Astrocyte (in vitro differentiated cells and primary cell): ENCODE results near the gene OR7C1. TPM values are rescaled to one million over a fixed set of nuclear protein-coding genes. Genes with fewer than 3 reads are reported as not detected.

ENCODE experiments used
- DNase-seq: peaks from one replicate; pipeline ENCODE4 v3.0.0-alpha.2; 2010; ENCODE audit warnings: low read depth
- FAIRE-seq: peaks from 2 replicates; lab custom pipeline; 2011; peaks lifted over from hg19 to GRCh38; lab: Jason Lieb, UNC
- H2AFZ ChIP-seq: 2 replicates; pipeline ENCODE4 v1.6.0; 2012; ENCODE audit warnings: low read depth, low read length, inconsistent platforms
- H3K27ac ChIP-seq: 2 replicates; pipeline ENCODE4 v1.5.1; 2011; ENCODE audit warnings: low read depth, low read length, inconsistent platforms
- H3K27me3 ChIP-seq: 2 replicates; pipeline ENCODE4 v1.6.0; 2011; ENCODE audit warnings: low read length, inconsistent platforms; ENCODE audit not compliant: insufficient read depth
- H3K36me3 ChIP-seq: 2 replicates; pipeline ENCODE4 v1.5.1; 2011; ENCODE audit warnings: low read length, inconsistent platforms; ENCODE audit not compliant: insufficient read depth
- H3K4me1 ChIP-seq: 2 replicates; pipeline ENCODE4 v1.5.1; 2011; ENCODE audit warnings: low read length, inconsistent platforms; ENCODE audit not compliant: insufficient read depth
- H3K4me2 ChIP-seq: 2 replicates; pipeline ENCODE4 v1.6.0; 2012; ENCODE audit warnings: low read length, inconsistent platforms
- H3K4me3 ChIP-seq: 2 replicates; pipeline ENCODE4 v1.5.1; 2011; ENCODE audit warnings: low read depth, mild to moderate bottlenecking, low read length, inconsistent platforms; ENCODE audit not compliant: insufficient read depth
- H3K79me2 ChIP-seq: 2 replicates; pipeline ENCODE4 v1.6.0; 2012; ENCODE audit warnings: mild to moderate bottlenecking, low read length, inconsistent platforms; ENCODE audit not compliant: insufficient read depth
- H3K9ac ChIP-seq: 2 replicates; pipeline ENCODE4 v1.6.0; 2012; ENCODE audit warnings: mild to moderate bottlenecking, low read length, inconsistent platforms
- H3K9me3 ChIP-seq: 2 replicates; pipeline ENCODE4 v1.5.1; 2012; ENCODE audit warnings: low read depth, mild to moderate bottlenecking, low read length, inconsistent platforms; ENCODE audit not compliant: insufficient read depth
- H4K20me1 ChIP-seq: 2 replicates; pipeline ENCODE4 v1.6.0; 2012; ENCODE audit warnings: low read length, inconsistent platforms; ENCODE audit not compliant: insufficient read depth
- H3K27ac Mint-ChIP-seq: one replicate; pipeline ENCODE4 v1.8.0; 2021; ENCODE audit warnings: mild to moderate bottlenecking, mixed read lengths; ENCODE audit not compliant: unreplicated experiment
- H3K27me3 Mint-ChIP-seq: one replicate; pipeline ENCODE4 v1.8.0; 2021; ENCODE audit warnings: low read depth, mixed read lengths; ENCODE audit not compliant: unreplicated experiment
- H3K36me3 Mint-ChIP-seq: one replicate; pipeline ENCODE4 v1.8.0; 2021; ENCODE audit warnings: low read depth, mixed read lengths; ENCODE audit not compliant: unreplicated experiment
- H3K4me1 Mint-ChIP-seq: one replicate; pipeline ENCODE4 v1.8.0; 2021; ENCODE audit warnings: low read depth, mixed read lengths; ENCODE audit not compliant: unreplicated experiment
- H3K4me3 Mint-ChIP-seq: one replicate; pipeline ENCODE4 v1.8.0; 2021; ENCODE audit warnings: mild to moderate bottlenecking, moderate library complexity, mixed read lengths; ENCODE audit not compliant: unreplicated experiment
- H3K9me3 Mint-ChIP-seq: one replicate; pipeline ENCODE4 v1.8.0; 2021; ENCODE audit warnings: mild to moderate bottlenecking, mixed read lengths; ENCODE audit not compliant: unreplicated experiment
- CTCF ChIP-seq: IDR thresholded peaks from 2 replicates; pipeline ENCODE4 v1.5.1; 2011; ENCODE audit warnings: low read depth, mild to moderate bottlenecking, inconsistent platforms, low read length, moderate library complexity; ENCODE audit not compliant: insufficient read depth
- EZH2 ChIP-seq: IDR thresholded peaks from 2 replicates; pipeline ENCODE4 v1.6.1; 2012; ENCODE audit warnings: mild to moderate bottlenecking, low read length, inconsistent platforms; ENCODE audit not compliant: insufficient read depth
- total RNA-seq: library from RNA; stranded (reverse); gene quantifications from 2 replicates; pipeline ENCODE4 v1.2.1, GENCODE V29; 2021

Gene OR7C1
- total RNA-seq, 1 donor from 2014 or later: not detected

GRCh38 chr19:14848822-14849221 lies 13.8 kb upstream of the OR7C1 start, which contains the start of gene OR7A10:
OR7A10 (minus strand) TSS chr19:14848922; CDS start chr19:14841877, 7,045 bp downstream.
- no peak within 1 kb of the TSS for H3K27ac Mint-ChIP-seq
- H3K36me3 Mint-ChIP-seq: no peaks in the 10 kb centered on the region
- Histone ChIP-seq H3K36me3 (no peaks in the 10 kb centered on the region), H3K27me3 (no peaks in the 10 kb centered on the region), H3K9me3 (no peaks in the 10 kb centered on the region), H3K27ac (no peak within 1 kb of the TSS), H2AFZ (no peak within 1 kb of the TSS), H3K9ac (no peak within 1 kb of the TSS), H3K4me3 (no peak within 1 kb of the TSS), H3K4me2 (no peak within 1 kb of the TSS), H3K79me2 (no peaks in the 10 kb centered on the region), H4K20me1 (no peaks in the 10 kb centered on the region), H3K4me1 (no peaks in the 10 kb centered on the region)
- peaks cover 3% of the 10 kb centered on the region for H3K9me3 Mint-ChIP-seq
- no peak for DNase-seq
- H3K27me3 Mint-ChIP-seq: peaks cover 8% of the 10 kb centered on the region
- H3K4me1 Mint-ChIP-seq: no peaks in the 10 kb centered on the region
- H3K4me3 Mint-ChIP-seq: no peak within 1 kb of the TSS
- no peak for FAIRE-seq
- TF ChIP-seq CTCF (no peak), EZH2 (no peak)

- Mint-ChIP-seq H3K9me3 (peaks cover 6% of the 10 kb centered on the region), H3K27me3 (peaks cover 5% of the 10 kb centered on the region), H3K36me3 (no peaks in the 10 kb centered on the region), H3K4me3 (no peak overlapping the region), H3K27ac (no peak overlapping the region), H3K4me1 (no peaks in the 10 kb centered on the region)
- H3K36me3 ChIP-seq: no peaks in the 10 kb centered on the region
- no peaks in the 10 kb centered on the region for H4K20me1 ChIP-seq
- no peak overlapping the region for H3K27ac ChIP-seq
- H3K79me2 ChIP-seq: no peaks in the 10 kb centered on the region
- no peak overlapping the region for H3K4me3 ChIP-seq
- no peak overlapping the region for H3K9ac ChIP-seq
- H3K9me3 ChIP-seq: no peaks in the 10 kb centered on the region
- H3K4me2 ChIP-seq: no peak overlapping the region
- no peak overlapping the region for H2AFZ ChIP-seq
- no peak for TF ChIP-seq EZH2
- TF ChIP-seq CTCF: no peak
- no peak for FAIRE-seq
- no peak for DNase-seq
- no peaks in the 10 kb centered on the region for H3K27me3 ChIP-seq
- H3K4me1 ChIP-seq: no peaks in the 10 kb centered on the region
Observed at GRCh38 chr19:14843578-14843977, 8.6 kb upstream of the OR7C1 start.

DNA sequence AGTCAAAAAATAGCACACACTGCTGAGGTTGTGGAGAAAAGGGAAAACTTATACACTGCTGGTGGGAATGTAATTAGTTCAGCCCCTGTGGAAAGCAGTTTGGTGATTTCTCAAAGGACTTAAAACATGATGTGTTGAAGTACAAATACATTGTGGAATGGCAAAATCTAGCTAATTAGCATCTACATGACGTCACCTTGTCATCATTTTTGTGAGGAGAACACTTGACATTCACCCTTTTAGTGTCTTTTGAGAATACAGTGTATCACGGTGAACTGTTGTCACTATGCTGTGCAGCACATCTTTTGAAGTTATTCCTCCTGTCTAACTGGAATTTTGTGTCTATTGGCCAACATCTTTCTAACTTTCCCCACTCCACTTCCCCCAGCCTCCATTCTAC lies 8.2 kb upstream of the OR7C1 start:
- no peaks in the 10 kb centered on the region for H3K4me1 Mint-ChIP-seq
- no peak overlapping the region for H3K4me3 ChIP-seq
- no peak overlapping the region for H3K27ac Mint-ChIP-seq
- DNase-seq (no peak), FAIRE-seq (no peak)
- no peak overlapping the region for H2AFZ ChIP-seq
- H3K36me3 ChIP-seq: no peaks in the 10 kb centered on the region
- no peaks in the 10 kb centered on the region for H3K79me2 ChIP-seq
- H3K36me3 Mint-ChIP-seq: no peaks in the 10 kb centered on the region
- peaks cover 5% of the 10 kb centered on the region for H3K27me3 Mint-ChIP-seq
- no peak overlapping the region for H3K4me3 Mint-ChIP-seq
- no peak for TF ChIP-seq CTCF
- TF ChIP-seq EZH2: no peak
- no peaks in the 10 kb centered on the region for H3K27me3 ChIP-seq
- no peaks in the 10 kb centered on the region for H3K9me3 ChIP-seq
- no peaks in the 10 kb centered on the region for H4K20me1 ChIP-seq
- no peak overlapping the region for H3K9ac ChIP-seq
- H3K27ac ChIP-seq: no peak overlapping the region
- H3K4me1 ChIP-seq: no peaks in the 10 kb centered on the region
- no peak overlapping the region for H3K4me2 ChIP-seq
- H3K9me3 Mint-ChIP-seq: peaks cover 6% of the 10 kb centered on the region
